ENCODE measurements around the gene CYSTM1. TPM values are rescaled to one million over a fixed set of nuclear protein-coding genes. Genes with fewer than 3 reads are reported as not detected.

Gene CYSTM1
- total RNA-seq, 2 experiments from 2014 or later, result 22.3 to 25.1 TPM

DNA sequence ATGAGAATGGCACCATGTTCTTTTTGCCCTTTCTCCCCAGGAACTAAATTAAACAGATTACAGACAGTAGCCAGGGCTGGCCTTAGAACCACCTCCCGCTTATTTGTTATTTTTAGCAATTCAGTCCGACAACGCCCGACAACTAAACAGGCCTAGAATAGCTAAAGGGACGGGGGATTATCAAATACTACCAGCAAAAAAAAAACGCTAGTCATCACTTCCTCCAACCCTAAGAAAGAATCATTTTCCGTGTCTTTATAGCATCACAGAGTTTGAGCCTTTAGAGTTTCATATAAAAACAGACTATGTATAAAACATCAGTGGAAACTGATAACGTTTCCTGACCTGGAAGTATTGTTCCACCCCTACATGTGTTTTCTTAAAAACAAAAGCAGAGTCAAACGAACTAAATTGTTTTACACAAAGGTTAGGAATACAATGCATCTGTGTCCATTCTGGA lies 92.6 kb downstream of the CYSTM1 start:
- CTCF ChIA-PET, result interaction anchor here (0.6 to 1.6 kb wide), 3 partner anchors 79 to 554 kb away, joined by 3 to 4 read pairs (median 3); partner anchors contain the start of genes HBEGF and PCDHA5
- no peaks in the 10 kb centered on the region for H3K9me3 Mint-ChIP-seq
- no peaks in the 10 kb centered on the region for H3K27me3 Mint-ChIP-seq (ENCODE audit: low read depth)
- DNase-seq, result no peak
- peak overlapping the region; percentile 56 for H3K27ac Mint-ChIP-seq
- intact Hi-C loops (cut with micrococcal nuclease), result loop anchor here (2.0 kb wide), 1 partner anchor 17 kb away; no protein-coding TSS in a partner anchor
- peak overlapping the region; percentile 19 for H3K4me3 Mint-ChIP-seq
- H3K4me1 Mint-ChIP-seq (ENCODE audit: low read depth), result peaks cover 30% of the 10 kb centered on the region
- H3K36me3 Mint-ChIP-seq (ENCODE audit: low read depth), result peaks cover 3% of the 10 kb centered on the region

- intact Hi-C loops (cut with micrococcal nuclease), result no loop called here
- Mint-ChIP-seq H3K4me1 (ENCODE audit: low read depth) (peaks cover 40% of the 10 kb centered on the region), H3K27me3 (ENCODE audit: low read depth) (no peaks in the 10 kb centered on the region), H3K27ac (no peak overlapping the region), H3K4me3 (no peak overlapping the region), H3K9me3 (no peaks in the 10 kb centered on the region), H3K36me3 (ENCODE audit: low read depth) (peaks cover 11% of the 10 kb centered on the region)
- no peak for DNase-seq
- CTCF ChIA-PET, result no interaction called here
Observed at GRCh38 chr5:140270008-140270407, 95.0 kb downstream of the CYSTM1 start.

DNA sequence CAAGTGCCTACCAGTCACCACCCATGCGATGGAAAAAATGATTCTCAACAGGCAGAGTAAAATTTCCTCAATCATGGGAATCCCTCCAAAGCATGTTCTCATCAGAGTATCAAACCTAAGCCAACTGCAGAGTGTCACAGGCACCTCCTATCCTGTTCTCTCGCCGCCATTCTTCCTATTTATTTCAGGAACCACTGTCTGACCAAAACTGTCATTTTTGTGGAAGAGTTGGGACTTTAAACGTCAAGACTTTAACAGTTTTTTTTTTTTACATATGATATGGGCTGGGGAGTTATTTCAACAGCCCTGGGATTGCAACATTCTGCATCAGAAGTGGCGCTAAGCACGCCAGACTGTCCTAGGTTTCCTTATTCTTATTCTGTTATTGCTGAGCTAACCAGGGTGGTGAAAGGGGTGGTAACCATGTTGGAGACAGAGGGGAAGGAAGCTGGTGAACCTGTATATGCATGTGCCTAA lies 98.5 kb downstream of the CYSTM1 start:
- Mint-ChIP-seq H3K36me3 (ENCODE audit: low read depth) (peaks cover 20% of the 10 kb centered on the region), H3K4me1 (ENCODE audit: low read depth) (peaks cover 20% of the 10 kb centered on the region), H3K4me3 (no peak overlapping the region), H3K27me3 (ENCODE audit: low read depth) (no peaks in the 10 kb centered on the region), H3K27ac (no peak overlapping the region), H3K9me3 (no peaks in the 10 kb centered on the region)
- DNase-seq, result no peak
- CTCF ChIA-PET, result interaction anchor here (0.6 to 1.2 kb wide), 2 partner anchors 29 to 160 kb away, joined by 4 to 7 read pairs; partner anchors contain the start of gene PURA
- intact Hi-C loops (cut with micrococcal nuclease), result no loop called here

DNA sequence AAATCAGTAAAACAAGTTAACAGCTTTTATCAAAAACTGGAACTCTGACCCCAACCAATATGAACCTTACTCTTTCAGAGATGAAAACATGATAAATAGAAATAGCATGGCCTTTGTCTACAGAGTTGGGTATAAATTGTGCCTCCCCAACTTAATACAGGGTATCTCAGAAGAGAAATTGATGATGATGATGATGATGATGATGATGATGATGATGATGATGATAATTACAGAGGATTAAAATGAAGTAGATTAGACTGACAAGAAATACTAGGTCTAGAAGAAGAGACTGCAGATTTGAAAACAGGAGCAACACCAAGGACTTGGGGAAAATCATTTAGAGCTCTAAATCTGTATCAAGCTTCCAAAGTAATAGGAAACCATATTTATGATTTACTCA lies 100.8 kb downstream of the CYSTM1 start:
- CTCF ChIA-PET, result interaction anchor here (0.6 to 1.7 kb wide), 4 partner anchors 32 to 428 kb away, joined by 3 to 5 read pairs (median 4); no protein-coding TSS in a partner anchor
- H3K27me3 Mint-ChIP-seq (ENCODE audit: low read depth), result no peaks in the 10 kb centered on the region
- H3K27ac Mint-ChIP-seq, result no peak overlapping the region
- H3K4me3 Mint-ChIP-seq, result no peak overlapping the region
- H3K4me1 Mint-ChIP-seq (ENCODE audit: low read depth), result peaks cover 24% of the 10 kb centered on the region
- H3K9me3 Mint-ChIP-seq, result no peaks in the 10 kb centered on the region
- intact Hi-C loops (cut with micrococcal nuclease), result no loop called here
- no peak for DNase-seq
- H3K36me3 Mint-ChIP-seq (ENCODE audit: low read depth), result peaks cover 22% of the 10 kb centered on the region

DNA sequence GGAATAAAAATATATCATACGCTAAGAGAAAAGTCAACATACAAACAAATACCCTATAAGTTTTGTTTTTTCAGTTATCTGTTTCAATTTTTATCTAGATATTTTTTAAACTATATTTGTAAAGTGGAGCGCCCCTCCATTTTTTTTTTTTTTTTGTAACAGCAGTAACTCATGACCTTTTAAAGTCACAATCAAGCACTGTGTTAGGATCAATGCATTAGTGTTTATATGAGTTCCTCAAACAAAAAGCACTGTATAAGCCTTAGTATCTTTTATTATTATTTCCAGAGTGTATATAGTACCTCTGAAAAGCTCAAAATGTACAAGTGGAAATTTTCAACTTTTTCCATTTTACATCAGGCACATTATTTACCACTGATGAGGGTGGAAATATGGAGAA lies 107.3 kb downstream of the CYSTM1 start:
- CTCF ChIA-PET, result interaction anchor here (1.3 kb wide), 1 partner anchor 10 kb away, joined by 4 read pairs; no protein-coding TSS in a partner anchor
- Mint-ChIP-seq H3K27ac (no peak overlapping the region), H3K27me3 (ENCODE audit: low read depth) (no peaks in the 10 kb centered on the region), H3K36me3 (ENCODE audit: low read depth) (peaks cover 10% of the 10 kb centered on the region), H3K4me3 (no peak overlapping the region), H3K9me3 (no peaks in the 10 kb centered on the region), H3K4me1 (ENCODE audit: low read depth) (peaks cover 14% of the 10 kb centered on the region)
- DNase-seq, result no peak
- intact Hi-C loops (cut with micrococcal nuclease), result no loop called here

DNA sequence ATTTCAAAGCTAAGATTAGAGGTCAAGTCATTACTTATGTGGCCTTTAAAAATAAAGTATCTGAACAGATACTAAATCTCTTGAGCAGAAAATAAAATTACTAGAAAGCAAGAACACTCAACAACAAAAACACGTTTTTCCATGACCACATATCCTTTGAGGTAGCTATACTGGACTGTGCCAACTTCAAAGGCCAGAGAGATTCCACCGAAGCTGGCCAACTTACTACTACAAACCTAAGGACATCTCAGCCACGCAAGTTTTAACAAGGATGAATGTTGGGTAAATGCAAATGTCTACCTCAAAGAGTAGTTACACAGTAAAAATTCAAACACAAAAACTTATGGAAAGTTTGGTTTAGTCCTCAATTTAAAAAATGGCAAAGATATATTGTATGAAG lies 109.0 kb downstream of the CYSTM1 start:
- no peaks in the 10 kb centered on the region for H3K9me3 Mint-ChIP-seq
- CTCF ChIA-PET, result no interaction called here
- no peak overlapping the region for H3K27ac Mint-ChIP-seq
- no peak for DNase-seq
- H3K36me3 Mint-ChIP-seq (ENCODE audit: low read depth), result peaks cover 2% of the 10 kb centered on the region
- intact Hi-C loops (cut with micrococcal nuclease), result no loop called here
- peaks cover 12% of the 10 kb centered on the region for H3K4me1 Mint-ChIP-seq (ENCODE audit: low read depth)
- H3K4me3 Mint-ChIP-seq, result no peak overlapping the region
- H3K27me3 Mint-ChIP-seq (ENCODE audit: low read depth), result no peaks in the 10 kb centered on the region

GRCh38 chr5:140286424-140286823 lies 111.4 kb downstream of the CYSTM1 start:
- H3K36me3 Mint-ChIP-seq (ENCODE audit: low read depth), result no peaks in the 10 kb centered on the region
- H3K4me3 Mint-ChIP-seq, result no peak overlapping the region
- intact Hi-C loops (cut with micrococcal nuclease), result no loop called here
- H3K4me1 Mint-ChIP-seq (ENCODE audit: low read depth), result peaks cover 16% of the 10 kb centered on the region
- DNase-seq, result no peak
- H3K27ac Mint-ChIP-seq, result no peak overlapping the region
- CTCF ChIA-PET, result interaction anchor here (1.1 to 1.2 kb wide), 2 partner anchors 47 to 66 kb away, joined by 3 to 7 read pairs; no protein-coding TSS in a partner anchor
- H3K9me3 Mint-ChIP-seq, result no peaks in the 10 kb centered on the region
- no peaks in the 10 kb centered on the region for H3K27me3 Mint-ChIP-seq (ENCODE audit: low read depth)

GRCh38 chr5:140287801-140288521 lies 113.0 kb downstream of the CYSTM1 start:
- peaks cover 20% of the 10 kb centered on the region for H3K4me1 Mint-ChIP-seq (ENCODE audit: low read depth)
- intact Hi-C loops (cut with micrococcal nuclease), result no loop called here
- H3K27ac Mint-ChIP-seq, result no peak overlapping the region

DNA sequence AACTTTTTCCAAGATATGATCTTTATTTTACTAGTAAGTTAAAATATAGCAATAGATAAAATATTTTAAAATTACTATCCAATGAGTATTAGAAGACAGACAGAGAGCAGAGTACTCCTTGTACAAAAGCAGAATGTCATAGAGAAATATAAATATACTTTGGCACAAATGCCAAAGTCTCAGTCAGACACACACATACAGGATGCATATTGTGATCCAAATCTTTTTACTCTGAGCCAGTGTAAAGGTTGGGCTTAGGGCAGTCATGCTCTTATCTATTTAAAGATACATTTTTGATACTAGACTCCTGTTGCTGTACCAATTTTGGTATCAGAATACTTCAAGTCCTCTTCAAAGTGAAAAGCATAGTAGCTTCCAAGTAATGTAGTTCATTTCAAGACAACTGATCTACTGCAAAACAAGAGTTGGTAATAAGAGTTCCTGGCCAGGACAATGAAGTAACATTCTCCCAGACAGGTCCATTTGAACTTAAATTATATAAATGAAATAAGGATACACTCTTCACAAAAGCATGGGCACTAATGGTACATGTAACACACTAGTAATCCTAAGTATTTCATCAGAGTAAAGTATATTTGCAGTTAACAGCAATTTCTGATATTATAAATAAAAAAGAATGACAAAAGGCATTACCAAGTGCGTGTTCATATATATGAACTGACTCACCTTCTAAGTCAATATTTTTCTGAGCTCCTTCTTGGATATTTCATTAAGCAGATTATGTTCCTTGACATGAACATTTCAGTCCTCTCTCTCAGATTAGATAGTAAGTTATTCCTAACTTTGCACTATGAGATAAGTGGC lies 117.4 kb downstream of the CYSTM1 start:
- DNase-seq, result no peak
- peak overlapping the region; percentile 14 for H3K4me3 Mint-ChIP-seq
- intact Hi-C loops (cut with micrococcal nuclease), result loop anchor here (1.0 kb wide), 1 partner anchor 41 kb away; no protein-coding TSS in a partner anchor
- peaks cover 1% of the 10 kb centered on the region for H3K36me3 Mint-ChIP-seq (ENCODE audit: low read depth)
- H3K4me1 Mint-ChIP-seq (ENCODE audit: low read depth), result peaks cover 47% of the 10 kb centered on the region
- CTCF ChIA-PET, result interaction anchor here (0.8 to 1.1 kb wide), 3 partner anchors 10 to 60 kb away, joined by 4 read pairs; no protein-coding TSS in a partner anchor
- no peaks in the 10 kb centered on the region for H3K9me3 Mint-ChIP-seq
- peak overlapping the region; percentile 68 for H3K27ac Mint-ChIP-seq
- no peaks in the 10 kb centered on the region for H3K27me3 Mint-ChIP-seq (ENCODE audit: low read depth)

More at GRCh38 chr5:140287801-140288521, 113.0 kb downstream of the CYSTM1 start:
- CTCF ChIA-PET, result interaction anchor here (1.0 kb wide), 1 partner anchor 44 kb away, joined by 3 read pairs; no protein-coding TSS in a partner anchor
- Mint-ChIP-seq H3K36me3 (ENCODE audit: low read depth) (no peaks in the 10 kb centered on the region), H3K4me3 (no peak overlapping the region), H3K9me3 (no peaks in the 10 kb centered on the region), H3K27me3 (ENCODE audit: low read depth) (no peaks in the 10 kb centered on the region)
- DNase-seq, result no peak

Other genes with a start within 250 kb of the CYSTM1 start
- not detected for gene NRG2, start 131.9 kb upstream of the CYSTM1 start, total RNA-seq
- gene PURA, start 61.1 kb upstream of the CYSTM1 start, total RNA-seq, result 10 to 100 TPM in 1 of 2 experiments, 1 to 10 TPM in 1; 9.0 to 10.3 TPM
- 1 to 10 TPM; 1.4 to 1.6 TPM for gene IGIP, start 49.3 kb upstream of the CYSTM1 start, total RNA-seq
- 10 to 100 TPM; 50.6 to 57.1 TPM for gene PFDN1, start 127.9 kb downstream of the CYSTM1 start, total RNA-seq
- 1 to 10 TPM; 8.7 to 9.1 TPM for gene HBEGF, start 171.4 kb downstream of the CYSTM1 start, total RNA-seq
- under 1 TPM; 0.07 to 0.12 TPM for gene SLC4A9, start 185.0 kb downstream of the CYSTM1 start, total RNA-seq
- gene ANKHD1, start 226.6 kb downstream of the CYSTM1 start, total RNA-seq, result 10 to 100 TPM; 83.2 to 87.0 TPM

Measured in activated naive CD4-positive, alpha-beta T cell treated with anti-CD3 and anti-CD28 coated beads for 36 hours (primary cell).